GM12892 (cell line): ENCODE data around the gene NLGN3.

ENCODE experiments used
- POLR2A ChIP-seq: IDR thresholded peaks from 2 replicates; pipeline ENCODE4 v1.6.1; 2011; ENCODE audit warnings: low read depth, low read length, control low read depth
- POLR2AphosphoS5 ChIP-seq: IDR thresholded peaks from 2 replicates; pipeline ENCODE4 v1.6.1; 2011; ENCODE audit warnings: low read depth, low read length, control low read depth
- TAF1 ChIP-seq: IDR thresholded peaks from 2 replicates; pipeline ENCODE4 v1.6.1; 2011; ENCODE audit warnings: low read depth, mild to moderate bottlenecking, control low read depth, low read length, borderline replicate concordance

DNA sequence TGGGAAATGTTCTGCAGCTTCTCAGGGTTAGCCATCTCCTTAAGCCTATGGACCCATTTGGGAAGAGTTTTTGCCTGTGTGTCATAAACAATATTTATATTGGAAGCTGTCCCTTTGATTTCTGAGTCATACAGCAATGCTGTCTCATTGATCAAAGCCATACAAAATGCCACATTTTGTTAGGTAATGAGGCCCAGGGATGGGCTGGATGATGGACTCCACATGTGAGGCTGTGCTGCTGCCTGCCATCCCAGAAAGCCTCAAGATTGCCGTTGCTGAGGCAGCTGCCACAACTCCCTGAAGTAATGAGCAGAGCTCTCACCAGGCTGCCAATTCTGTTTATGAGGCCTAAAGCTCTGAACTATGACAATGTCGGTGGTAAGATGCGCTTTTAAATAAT, 66.2 kb downstream of the NLGN3 start:
- TF ChIP-seq POLR2A (no peak), POLR2AphosphoS5 (no peak), TAF1 (no peak)
